NCI-H1092 treated with DMSO at 0.1 percent for 48 hours (cell line): Measurements from ENCODE around the gene HOXB13.

Experiments used
- DNase-seq: peaks from one replicate; lab custom pipeline; 2025; lab: John Stamatoyannopoulos, UW

HOXB13 gene

DNA sequence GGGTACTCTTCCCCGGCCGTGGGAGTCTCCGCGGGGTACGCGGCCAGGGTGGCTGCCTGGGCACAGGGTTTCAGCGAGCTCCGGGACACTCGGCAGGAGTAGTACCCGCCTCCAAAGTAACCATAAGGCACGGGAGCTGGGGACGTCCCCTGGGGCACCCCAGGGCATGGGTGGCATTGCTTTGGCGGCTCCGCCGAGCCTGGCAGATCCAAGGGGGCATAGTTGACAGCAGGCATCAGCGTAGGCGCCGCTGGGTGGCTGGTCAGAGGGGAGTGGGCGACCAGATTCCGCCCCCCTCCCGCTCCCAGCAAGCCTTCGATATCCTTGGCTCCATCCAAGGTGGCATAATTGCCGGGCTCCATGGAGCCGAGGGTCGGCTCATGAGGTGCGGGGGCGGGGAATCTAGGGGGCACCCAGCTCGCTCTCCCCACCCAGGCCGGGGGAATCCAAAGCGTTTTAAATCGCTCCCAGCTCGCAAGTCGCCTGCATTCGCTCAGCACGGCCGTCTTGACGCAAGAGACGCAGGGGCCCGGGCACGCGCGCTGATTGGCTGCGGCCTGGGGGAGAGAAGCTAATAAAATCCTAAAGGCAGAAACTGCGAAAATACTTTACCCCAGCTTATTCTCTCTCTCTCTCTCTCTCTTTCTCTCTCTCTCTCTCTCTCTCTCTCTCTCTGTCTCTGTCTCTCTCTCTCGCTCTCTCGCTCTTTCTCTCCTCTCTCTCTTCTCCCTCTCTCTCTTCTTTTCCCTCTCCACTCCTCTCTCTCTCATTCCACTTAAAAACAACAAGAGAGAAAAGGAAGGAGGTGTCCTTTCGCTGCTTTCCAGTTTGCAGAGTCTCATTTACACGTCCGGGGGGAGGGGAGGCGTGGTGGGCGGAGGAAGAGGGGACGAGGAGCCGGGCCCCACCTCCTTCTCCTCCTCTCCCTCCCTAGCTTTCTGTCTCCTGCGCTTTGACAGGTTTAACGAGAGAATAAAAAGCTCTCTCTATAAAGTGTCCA, at the start of gene HOXB13:
Gene HOXB13 (minus strand): TSS at position 519 of the 1,000 bp plus-strand sequence. CDS start 157 bp downstream, at position 362.
- no peak for DNase-seq

DNA sequence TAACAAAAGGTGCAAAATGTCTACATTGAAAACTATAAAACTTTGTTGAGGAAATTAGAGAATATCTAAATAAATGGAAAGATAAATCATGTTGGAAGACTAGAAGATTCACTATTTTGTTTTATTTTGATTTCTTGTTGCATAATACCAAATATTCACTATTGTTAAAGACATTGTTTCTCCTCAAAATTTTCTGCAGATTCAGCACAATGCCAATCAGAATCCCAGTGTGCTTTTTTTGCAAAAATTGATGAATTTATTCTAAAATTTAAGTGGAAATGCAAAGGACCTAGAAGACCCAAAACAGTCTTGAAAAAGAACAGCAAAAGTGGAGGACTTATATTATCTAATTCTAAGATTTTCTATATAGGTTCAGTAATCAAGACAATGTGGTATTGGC, 48.1 kb upstream of the HOXB13 start:
- no peak for DNase-seq

DNA sequence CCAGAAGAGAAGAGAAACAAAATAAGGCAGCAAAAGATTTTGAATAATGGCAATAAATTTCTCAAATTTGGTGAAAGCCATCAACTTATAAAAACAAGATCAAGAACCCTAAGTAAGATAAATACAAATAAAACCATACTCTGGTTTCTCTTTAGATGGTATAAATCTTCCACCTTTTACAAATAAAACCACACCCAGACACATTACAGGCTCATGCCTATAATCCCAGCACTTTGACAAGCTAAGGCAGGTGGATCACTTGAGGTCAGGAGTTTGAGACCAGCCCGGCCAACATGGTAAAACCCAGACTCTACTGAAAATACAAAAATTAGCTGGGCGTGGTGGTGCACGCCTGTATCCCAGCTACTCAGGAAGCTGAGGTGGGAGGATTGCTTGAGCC, 44.7 kb upstream of the HOXB13 start:
- DNase-seq: no peak

DNA sequence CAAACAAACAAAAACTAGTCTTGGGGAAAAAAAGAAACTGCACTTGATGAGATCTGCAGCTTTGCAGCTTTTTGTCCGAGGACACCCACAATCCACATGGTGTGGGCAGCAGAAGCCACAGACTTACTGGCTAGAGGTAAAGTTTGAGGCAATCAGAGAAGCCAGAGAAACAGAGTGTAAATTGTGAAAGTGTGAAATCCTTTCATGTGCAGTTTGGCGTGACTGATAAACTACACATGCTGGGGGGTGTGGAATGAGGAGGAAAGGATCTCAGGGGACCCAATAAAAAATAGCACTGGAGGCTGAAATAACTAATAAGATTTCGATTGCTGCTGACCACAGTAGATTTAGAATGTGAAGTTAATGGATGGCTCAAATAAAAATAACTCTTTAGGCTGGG, 42.4 kb upstream of the HOXB13 start:
- no peak for DNase-seq

DNA sequence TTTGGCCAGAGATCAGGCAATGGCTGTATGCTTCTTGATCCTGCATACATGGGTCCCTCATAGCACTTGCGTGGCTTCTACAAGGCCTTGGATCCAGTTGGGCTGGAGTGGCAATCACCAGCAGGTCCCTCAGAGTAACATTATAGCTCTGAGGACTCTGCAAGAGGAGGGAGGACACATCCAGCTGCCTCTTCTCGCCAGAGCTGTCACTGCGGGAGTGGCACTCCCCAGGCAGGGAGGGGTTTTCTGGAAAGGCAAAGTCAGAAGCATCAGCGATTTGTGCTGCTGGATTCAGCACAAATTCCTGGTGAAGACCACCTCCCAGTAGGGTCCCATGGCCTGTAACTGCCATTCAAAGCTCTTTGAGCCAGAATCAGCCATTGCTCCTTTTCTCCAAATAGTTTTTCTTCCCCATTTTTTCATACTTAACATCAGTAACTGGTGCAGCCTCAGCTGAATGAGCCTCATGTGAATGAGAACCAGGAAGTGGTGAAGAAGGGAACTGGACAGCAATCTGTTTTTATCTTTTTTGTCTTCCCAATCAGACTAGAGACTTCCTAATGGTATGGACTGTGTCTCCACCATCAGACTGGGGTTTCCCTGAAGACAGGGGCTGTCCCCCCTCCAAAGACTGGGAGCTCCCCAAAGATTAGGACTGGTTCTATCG, 40.6 kb upstream of the HOXB13 start:
- DNase-seq: no peak

DNA sequence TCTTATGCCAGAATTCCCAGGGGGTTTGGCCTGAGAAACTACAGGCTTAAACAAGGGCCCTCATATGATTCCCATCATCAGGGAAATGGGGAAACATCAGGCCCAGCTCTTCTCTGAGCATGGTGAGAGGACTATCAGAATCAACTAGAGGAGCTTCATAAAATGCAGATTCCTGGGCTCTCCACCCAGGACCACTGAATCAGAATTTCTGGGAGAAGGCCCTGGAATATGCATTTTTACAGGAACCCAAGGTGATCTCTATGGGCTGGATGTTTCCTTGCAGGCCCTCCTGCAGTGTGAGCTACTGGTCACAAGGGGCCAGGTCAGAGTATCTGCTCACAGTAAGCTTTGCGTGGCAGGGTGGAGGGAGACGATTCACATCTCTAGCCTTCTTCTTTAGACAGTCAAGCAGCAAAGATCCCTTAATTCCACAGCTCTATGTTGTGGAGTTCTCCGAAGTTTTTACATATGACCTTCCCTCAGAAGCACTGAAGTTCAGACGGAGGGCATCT, 38.8 kb upstream of the HOXB13 start:
- DNase-seq: no peak

DNA sequence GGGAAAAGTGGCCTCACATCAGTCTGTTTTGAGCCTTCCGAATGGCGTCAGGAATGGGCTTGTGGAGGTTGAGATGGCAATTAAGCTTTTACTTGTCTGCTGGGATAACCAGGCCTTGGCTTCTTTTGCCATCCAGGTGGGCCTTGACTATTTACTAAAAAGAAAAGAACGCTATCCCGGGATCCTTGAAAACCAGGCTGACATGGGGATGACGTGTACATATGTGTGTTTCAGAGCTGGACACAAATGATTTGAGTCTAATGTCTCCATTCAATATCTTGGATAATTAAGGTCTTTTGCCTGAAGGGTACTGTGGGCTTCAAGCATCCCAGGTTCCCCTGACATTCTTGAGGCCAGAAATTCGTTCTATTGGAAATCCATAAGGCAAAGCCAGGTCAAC, 32.6 kb upstream of the HOXB13 start:
- DNase-seq: no peak

DNA sequence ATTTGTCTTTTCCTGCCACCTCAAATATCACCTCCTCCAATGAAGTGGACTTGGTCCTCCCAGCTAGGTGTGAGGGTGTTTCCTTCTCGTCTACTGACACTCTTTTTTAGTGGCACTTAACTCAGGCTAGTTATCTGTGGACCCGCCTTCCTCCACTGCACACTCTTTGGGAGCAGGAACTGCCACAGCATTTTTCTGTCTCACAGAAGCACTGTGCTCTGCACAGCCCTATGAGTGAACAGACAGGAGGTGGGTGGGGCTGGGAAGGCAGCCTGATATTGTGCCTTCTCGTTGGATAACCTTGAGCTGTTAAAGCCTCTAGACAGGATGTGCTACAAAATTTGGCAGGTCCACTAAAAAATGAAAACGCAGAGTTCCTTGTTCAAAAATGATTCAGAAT, 31.9 kb upstream of the HOXB13 start:
- no peak for DNase-seq

DNA sequence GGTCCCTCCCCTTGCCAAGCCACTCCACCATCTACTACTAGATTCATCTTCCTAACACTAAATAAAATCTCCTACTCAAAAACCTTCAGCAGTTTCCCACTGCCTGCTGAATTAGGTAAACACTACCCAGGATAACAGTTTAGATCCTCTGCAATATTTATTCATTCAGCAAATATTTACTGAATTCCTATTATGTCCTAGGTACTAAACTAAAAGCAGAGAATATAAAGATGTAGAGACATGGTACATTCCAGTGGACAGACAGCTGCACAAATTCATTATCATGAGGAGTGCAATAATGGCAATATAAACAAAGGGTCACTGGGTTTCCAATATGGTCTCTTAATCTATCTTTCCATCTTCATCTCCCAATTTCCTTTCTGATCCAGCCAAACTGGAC, 30.7 kb upstream of the HOXB13 start:
- no peak for DNase-seq

DNA sequence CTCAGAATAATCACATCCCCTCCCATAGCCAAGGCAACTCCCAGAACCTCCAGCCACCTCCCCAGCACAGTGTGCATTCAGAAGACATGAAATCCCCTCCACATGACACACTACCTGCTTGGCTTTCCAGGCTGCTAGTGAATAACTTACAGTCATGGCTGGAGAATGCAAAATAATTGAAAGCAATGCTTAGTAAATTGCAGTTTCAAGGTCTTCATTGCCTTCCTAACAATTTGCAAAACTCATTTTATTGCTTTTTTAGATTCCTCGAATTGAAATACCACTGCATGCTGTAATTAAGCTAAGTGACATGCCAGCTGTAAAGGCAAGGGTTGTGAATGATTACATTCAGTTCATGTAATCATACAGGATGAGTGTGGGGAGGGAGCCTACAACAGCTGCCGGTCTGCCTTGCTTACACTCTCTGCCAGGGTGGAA, 29.0 kb upstream of the HOXB13 start:
- no peak for DNase-seq

DNA sequence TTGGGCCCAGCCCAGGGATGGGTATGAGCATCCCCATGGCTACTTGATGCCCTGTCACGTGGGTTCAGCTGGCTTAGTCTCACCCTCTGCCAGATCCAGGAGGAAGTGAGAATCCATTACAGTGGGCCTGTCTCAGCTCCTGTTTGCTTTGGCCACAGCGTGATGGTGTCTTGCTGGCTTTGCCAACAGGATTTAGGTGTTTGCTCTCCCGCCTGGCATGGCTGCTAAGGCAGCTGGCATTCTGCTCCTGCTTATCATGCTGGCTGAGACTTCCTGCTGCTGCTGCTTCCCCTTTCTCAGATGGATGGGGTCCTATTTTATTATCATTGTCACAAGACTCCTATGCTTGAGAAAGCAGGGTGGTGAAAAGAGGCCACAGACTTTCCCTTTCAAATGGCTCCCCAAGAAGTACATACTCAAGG, 28.3 kb upstream of the HOXB13 start:
- peak; percentile 76 for DNase-seq

DNA sequence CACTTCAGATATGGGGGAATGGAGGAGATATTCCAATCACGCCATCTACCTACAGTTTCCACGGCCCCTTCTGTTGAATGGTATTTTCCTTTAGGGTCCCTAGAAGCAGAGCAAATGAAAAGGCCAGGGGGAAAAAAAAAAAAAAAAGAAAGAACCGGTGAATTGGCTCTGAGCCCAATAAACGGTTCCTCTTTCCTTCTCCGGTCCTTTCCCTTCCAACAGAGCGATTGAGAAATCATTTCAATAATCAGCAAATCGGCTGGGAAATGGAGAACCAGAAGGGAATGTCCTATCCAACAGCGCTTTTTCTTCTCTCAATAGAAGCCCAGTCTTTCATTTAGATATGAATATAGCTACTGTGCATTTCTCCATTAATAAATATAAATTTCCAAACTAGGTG, 26.8 kb upstream of the HOXB13 start:
- DNase-seq: no peak

DNA sequence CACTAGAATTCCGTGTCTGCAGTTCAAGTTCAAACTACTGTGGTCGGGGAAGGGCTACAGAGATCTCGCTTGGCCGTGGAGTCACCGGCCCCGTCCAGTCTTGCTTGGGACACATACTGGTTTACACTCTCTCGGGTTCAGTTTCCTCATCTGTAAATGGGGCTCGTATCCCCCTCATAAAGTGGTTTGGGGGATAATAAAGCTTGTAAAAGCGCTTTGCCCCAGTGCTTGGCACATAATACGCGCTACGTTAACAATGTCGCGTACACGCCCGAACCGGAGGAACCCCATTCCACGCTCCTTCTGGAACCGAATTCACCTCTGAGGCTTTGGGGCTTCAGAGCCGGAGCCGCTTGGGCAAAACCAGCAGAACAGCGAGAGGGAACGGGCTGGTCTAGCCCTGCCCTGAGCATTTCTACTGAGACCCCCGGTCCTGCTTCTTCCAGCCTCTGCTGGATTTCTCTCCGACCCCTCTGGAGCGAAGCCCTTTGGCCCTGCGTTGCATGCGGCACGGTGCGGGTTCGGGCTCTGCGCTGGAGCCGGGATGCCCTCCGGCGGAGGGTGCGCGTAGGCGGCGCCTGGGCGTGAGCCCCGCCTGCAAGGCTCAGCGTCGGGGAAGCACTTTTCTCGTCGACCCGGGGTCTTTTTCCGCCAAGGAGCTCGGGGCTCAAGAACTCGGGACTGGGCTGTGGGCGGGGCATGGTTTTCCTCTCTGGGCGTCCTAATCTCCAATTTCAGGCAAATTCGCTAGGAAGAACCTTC, 26.1 kb upstream of the HOXB13 start:
- DNase-seq: no peak

DNA sequence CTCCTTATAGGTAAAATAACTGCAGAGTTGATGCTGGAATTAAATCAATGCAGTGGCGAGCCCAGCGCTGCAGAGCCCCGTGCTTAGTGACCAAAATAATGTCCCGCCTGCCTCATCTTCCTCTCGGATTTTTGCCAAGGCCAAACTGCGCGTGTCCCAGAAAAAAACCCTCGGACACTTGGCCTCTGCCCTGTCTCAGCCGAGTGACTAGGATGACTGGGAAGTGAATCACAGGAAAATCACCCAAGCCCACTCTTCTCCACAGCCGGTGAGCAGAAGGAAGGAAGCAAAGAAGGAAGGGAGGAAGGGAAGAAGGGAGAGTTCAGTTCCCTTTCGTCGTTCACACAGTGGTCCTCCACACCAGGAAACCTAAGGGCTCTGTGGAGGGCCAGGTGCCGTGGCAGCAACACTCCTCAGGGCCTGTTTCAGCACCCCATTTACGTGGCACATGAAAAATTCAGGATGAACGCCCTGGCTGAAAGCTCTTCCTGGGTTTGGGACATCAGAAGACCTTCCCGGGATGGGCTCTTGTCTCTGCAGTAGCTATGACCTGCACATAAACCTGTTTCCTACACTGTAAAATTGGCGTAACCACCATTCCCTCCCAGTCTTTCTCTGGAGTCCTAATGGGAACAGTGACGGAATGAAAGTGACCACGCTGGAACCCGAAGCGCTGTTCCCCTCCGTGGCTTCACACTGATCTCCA, 25.4 kb upstream of the HOXB13 start:
- DNase-seq: no peak

DNA sequence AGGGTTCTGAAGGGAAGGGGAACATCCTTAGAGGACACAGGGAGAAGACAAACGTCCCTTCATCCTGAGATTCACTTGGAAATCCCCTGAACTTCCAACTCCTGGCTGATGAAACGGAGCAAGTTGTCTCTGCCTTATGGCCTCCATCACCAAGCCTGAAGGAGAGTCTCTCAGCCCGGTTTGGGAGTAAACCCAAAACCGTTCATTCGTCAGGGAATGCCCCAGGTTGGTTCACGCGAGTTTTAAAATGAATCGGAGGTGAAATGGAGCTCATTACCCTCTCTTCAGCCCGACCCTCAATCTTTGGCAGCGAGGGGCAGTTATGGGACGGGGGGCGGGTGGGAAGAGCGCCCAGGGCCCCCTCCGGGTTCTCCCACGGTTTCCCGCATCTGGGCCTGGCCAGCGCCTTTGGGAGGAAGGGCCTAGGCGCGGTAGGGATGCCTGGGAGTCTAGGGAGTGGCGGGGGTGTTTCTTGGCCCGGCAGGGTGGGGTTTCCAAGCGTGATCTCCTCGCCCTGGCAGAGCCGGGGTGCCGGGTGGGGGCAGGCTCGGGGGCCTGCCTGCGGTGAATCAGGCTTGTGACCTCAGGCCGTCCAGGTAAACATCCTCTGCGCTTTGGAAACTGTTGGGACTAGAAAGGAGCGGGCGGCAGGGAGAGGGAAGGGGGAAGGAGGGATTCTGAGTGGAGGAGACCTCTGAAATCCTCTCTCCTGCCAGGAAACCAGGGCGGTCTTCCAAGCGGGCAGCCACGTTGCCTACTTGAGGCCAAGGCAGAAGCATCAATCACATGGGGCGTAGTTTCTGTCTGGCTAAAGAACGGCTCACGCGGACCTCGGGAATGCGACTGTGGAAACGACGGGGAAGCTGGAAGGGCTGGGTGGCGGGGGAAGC, 24.1 kb upstream of the HOXB13 start:
- no peak for DNase-seq

DNA sequence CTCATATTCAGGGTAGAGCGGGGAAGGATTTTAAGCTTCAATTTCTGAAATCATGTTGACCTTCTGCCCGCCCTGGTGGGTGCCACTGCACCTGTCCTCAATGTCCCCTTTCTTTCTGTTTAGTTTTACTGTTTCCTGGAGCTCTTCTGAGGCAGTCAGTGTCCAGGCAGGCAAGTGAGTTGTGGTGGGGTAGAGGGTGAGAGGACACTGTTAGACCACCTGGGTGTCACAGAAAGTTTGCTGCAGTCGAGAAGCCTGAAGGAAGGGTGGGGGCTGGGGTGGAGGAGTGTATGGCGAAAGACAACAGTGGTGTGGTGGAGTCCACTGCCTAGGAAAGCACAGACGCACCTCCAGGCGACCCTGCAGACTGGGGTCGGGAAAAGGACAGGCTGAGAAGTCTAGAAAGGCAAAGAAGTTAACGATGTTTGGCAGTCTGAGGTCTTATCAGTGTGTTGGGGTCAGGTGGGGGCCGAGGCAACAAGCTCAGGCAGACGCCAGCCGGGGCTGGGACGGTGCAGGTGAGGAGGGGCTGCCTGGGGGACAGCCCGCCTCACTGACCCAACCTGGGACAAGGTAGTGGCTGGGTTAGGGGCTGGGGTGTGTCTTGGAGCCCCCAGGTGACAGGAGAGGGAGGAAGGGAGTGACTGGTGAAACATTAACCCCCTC, 23.3 kb upstream of the HOXB13 start:
- DNase-seq: no peak

DNA sequence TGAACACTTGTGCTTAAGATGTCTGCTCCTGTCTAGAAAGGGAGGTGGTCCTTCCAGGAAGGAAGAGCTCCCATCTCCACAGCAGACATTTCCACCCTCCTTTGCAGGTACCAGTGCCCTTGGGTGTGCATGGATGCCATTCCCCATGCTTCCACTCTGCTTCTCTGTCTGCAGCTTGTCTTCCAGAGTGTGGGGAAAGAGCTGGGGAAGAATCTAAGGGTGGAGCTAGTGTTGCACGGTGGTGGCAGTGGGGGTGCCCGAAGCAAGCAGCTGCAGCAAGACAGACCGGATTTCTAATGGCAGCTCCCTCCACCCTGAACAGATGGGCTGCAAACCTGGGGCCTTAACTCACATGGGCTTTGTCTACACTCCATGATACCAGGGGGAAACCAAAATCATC, 22.6 kb upstream of the HOXB13 start:
- DNase-seq: no peak

DNA sequence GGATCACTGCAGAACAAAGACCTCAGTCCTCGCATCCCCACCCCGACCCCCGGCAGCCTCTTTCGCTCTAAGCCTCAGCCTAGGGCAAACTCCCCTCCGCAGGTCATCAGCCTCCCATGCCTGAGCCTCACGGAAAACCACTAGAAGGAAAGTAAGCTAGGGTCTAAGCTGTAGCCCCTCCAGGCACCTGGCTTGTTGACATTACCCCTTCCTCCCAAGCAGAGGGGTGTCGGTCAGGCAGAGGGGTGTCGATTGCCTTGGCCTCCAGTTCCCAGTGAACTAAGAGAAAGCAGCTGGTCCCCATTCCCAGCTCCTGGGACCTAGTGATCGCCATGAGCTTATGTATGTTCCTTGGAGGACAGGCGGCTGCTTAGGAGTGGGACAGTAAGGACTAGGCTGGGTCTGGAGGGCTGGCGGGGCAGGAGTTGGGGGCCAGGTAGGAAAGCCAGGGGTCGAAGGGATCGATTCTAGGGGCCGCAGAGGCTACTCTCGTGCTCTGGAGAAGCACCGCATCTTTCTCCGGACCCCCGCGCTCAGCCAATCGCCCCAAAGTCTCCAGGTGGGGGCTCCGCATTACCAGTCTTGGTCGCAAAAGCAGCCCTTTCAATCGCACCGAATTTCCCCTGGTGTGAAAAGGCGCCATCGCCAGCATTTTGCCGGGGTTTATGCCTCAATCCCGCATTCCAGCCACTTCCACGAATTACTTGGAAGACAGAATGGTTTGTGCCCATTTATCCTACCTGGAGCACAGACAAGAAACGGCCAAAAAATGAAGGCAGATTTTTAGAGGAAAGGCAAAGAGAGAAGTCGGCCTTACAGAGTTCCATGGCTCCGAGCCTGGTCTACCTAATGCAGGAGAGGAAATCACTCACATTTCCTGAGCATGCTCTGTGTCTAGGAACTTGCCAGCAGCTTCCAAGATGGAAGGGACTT, 21.3 kb upstream of the HOXB13 start:
- DNase-seq: no peak
